GM19023 (cell line): ENCODE measurements around the gene RPF1.
"Not testable (repeated sequence)": the region's sequence is repeated elsewhere in the genome, so short reads cannot be mapped to it uniquely, and the experiment has no call there.

ENCODE experiments used
- ATAC-seq: cut with Tn5 transposase; IDR thresholded peaks from one replicate; pipeline ENCODE4 v1.9.1; 2021; ENCODE audit warnings: mild to moderate bottlenecking, moderate library complexity; ENCODE audit not compliant: unreplicated experiment

The RPF1 gene

GRCh38 chr1:84478876-84479868, at the start of gene RPF1:
RPF1 (plus strand) TSS chr1:84479266; CDS start chr1:84479282, 16 bp downstream.
- peak; percentile 98 for ATAC-seq

- no peak for ATAC-seq
These were observed 48.5 kb upstream of the RPF1 start for GRCh38 chr1:84430546-84430945.

- no peak for ATAC-seq
These were observed 45.6 kb upstream of the RPF1 start for GRCh38 chr1:84433258-84434080.

GRCh38 chr1:84434081-84434769, 44.8 kb upstream of the RPF1 start:
- ATAC-seq = no peak

GRCh38 chr1:84434801-84435549, 44.1 kb upstream of the RPF1 start:
- ATAC-seq = no peak

GRCh38 chr1:84436876-84437655, 42.0 kb upstream of the RPF1 start:
- ATAC-seq = no peak

GRCh38 chr1:84442256-84442655, 36.8 kb upstream of the RPF1 start:
- ATAC-seq = peak; percentile 95

- ATAC-seq = not testable (repeated sequence)
These were observed 36.1 kb upstream of the RPF1 start for GRCh38 chr1:84442747-84443646.

- ATAC-seq = not testable (repeated sequence)
These were observed 30.4 kb upstream of the RPF1 start for GRCh38 chr1:84448704-84449103.

- ATAC-seq = no peak
These were observed 28.2 kb upstream of the RPF1 start for GRCh38 chr1:84450910-84451309.

GRCh38 chr1:84452436-84452835, 26.6 kb upstream of the RPF1 start:
- ATAC-seq = no peak

GRCh38 chr1:84462118-84462517, 16.9 kb upstream of the RPF1 start:
- no peak for ATAC-seq

- ATAC-seq = no peak
These were observed 11.8 kb upstream of the RPF1 start for GRCh38 chr1:84467298-84467697.

GRCh38 chr1:84476225-84476624, 2.8 kb upstream of the RPF1 start:
- no peak for ATAC-seq

- ATAC-seq = no peak
These were observed 932 bp downstream of the RPF1 start for GRCh38 chr1:84479998-84480397.

- ATAC-seq = no peak
These were observed 1.6 kb downstream of the RPF1 start for GRCh38 chr1:84480650-84481049.

- ATAC-seq = no peak
These were observed 2.3 kb downstream of the RPF1 start for GRCh38 chr1:84481317-84481716.

- no peak for ATAC-seq
These were observed 9.0 kb downstream of the RPF1 start for GRCh38 chr1:84488107-84488506.

GRCh38 chr1:84489766-84490165, 10.7 kb downstream of the RPF1 start:
- ATAC-seq = no peak
